ENCODE results near the gene PYCR2. TPM values are rescaled to one million over a fixed set of nuclear protein-coding genes. Genes with fewer than 3 reads are reported as not detected.
"Not testable (repeated sequence)": the region's sequence is repeated elsewhere in the genome, so short reads cannot be mapped to it uniquely, and the experiment has no call there.

PYCR2 gene
- total RNA-seq, 2 experiments from 2014 or later = 24.1 to 26.2 TPM

DNA sequence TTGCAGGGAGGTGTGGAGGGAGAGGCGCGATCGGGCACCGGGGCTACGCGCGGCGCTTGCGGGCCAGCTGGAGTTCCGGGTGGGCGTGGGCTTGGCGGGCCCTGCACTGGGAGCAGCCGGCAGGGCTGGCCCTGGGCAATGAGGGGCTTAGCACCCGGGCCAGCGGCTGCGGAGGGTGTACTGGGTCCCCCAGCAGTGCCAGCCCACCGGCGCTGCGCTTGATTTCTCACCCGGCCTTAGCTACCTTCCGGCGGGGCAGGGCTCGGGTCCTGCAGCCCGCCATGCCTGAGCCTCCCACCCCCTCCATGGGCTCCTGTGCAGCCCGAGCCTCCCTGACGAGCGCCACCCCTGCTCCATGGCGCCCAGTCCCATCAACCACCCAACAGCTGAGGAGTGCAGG, 45.7 kb upstream of the PYCR2 start:
- ATAC-seq (ENCODE audit: poor library complexity); H3K27me3 Mint-ChIP-seq; H3K9me3 ChIP-seq (ENCODE audit: control insufficient read depth in 1 of 2, insufficient read depth in 1 of 2, low read length in 2 of 2); H3K4me3 Mint-ChIP-seq; H3K36me3 Mint-ChIP-seq (ENCODE audit: low read depth); H3K36me3 ChIP-seq (ENCODE audit: insufficient read depth, low read length); H3K27ac ChIP-seq (ENCODE audit: low read depth in 1 of 2, low read length in 2 of 2); H3K4me1 ChIP-seq (ENCODE audit: insufficient read depth, low read length); H3K4me3 ChIP-seq (ENCODE audit: low read length); H3K4me1 Mint-ChIP-seq (ENCODE audit: low read depth); H3K27ac Mint-ChIP-seq; H3K9me3 Mint-ChIP-seq; DNase-seq; H3K27me3 ChIP-seq (ENCODE audit: control insufficient read depth in 1 of 2, insufficient read depth in 2 of 2, low read length in 2 of 2); POLR2A ChIA-PET: not testable (repeated sequence)
- intact Hi-C loops (cut with DNase I, micrococcal nuclease) = loop anchor here (10.0 kb wide), 2 partner anchors 55 to 1455 kb away; no protein-coding TSS in a partner anchor
- CTCF ChIA-PET = interaction anchor here (0.6 kb wide), 1 partner anchor 85 kb away, joined by 3 read pairs; no protein-coding TSS in a partner anchor

DNA sequence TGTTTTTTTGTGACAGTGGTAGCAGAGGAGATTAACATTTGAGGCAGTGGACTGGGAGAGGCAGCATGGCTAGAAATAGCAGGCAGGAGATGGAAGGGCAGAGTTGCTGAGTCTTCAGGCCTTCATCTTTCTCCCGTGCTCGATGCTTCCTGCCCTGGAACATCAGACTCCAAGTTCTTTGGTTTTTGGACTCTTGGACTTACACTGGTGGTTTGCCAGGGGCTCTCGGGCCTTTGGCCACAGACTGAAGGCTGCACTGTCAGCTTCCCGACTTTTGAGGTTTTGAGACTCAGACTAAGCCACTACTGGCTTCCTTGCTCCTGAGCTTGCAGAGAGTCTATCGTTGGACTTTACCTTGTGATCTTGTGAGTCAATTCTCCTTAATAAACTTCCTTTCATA, 41.2 kb upstream of the PYCR2 start:
- Histone ChIP-seq H3K36me3 (ENCODE audit: insufficient read depth, low read length) (no peaks in the 10 kb centered on the region), H3K27me3 (ENCODE audit: control insufficient read depth in 1 of 2, insufficient read depth in 2 of 2, low read length in 2 of 2) (peaks cover 0 to 3% of the 10 kb centered on the region in 2 experiments), H3K9me3 (ENCODE audit: control insufficient read depth in 1 of 2, insufficient read depth in 1 of 2, low read length in 2 of 2) (no peaks in the 10 kb centered on the region), H3K4me3 (ENCODE audit: low read length) (no peak overlapping the region), H3K27ac (ENCODE audit: low read depth in 1 of 2, low read length in 2 of 2) (no peak overlapping the region), H3K4me1 (ENCODE audit: insufficient read depth, low read length) (peaks cover 4% of the 10 kb centered on the region)
- Mint-ChIP-seq H3K27ac (no peak overlapping the region), H3K36me3 (ENCODE audit: low read depth) (no peaks in the 10 kb centered on the region), H3K4me3 (no peak overlapping the region), H3K4me1 (ENCODE audit: low read depth) (no peaks in the 10 kb centered on the region), H3K27me3 (no peaks in the 10 kb centered on the region), H3K9me3 (no peaks in the 10 kb centered on the region)
- no peak for DNase-seq
- ATAC-seq (ENCODE audit: poor library complexity) = no peak
- intact Hi-C loops (cut with DNase I, micrococcal nuclease) = no loop called here
- ChIA-PET CTCF (no interaction called here), POLR2A (no interaction called here)
- TF ChIP-seq, protein P1, sequence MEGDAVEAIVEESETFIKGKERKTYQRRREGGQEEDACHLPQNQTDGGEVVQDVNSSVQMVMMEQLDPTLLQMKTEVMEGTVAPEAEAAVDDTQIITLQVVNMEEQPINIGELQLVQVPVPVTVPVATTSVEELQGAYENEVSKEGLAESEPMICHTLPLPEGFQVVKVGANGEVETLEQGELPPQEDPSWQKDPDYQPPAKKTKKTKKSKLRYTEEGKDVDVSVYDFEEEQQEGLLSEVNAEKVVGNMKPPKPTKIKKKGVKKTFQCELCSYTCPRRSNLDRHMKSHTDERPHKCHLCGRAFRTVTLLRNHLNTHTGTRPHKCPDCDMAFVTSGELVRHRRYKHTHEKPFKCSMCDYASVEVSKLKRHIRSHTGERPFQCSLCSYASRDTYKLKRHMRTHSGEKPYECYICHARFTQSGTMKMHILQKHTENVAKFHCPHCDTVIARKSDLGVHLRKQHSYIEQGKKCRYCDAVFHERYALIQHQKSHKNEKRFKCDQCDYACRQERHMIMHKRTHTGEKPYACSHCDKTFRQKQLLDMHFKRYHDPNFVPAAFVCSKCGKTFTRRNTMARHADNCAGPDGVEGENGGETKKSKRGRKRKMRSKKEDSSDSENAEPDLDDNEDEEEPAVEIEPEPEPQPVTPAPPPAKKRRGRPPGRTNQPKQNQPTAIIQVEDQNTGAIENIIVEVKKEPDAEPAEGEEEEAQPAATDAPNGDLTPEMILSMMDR (IDR thresholded peaks at IDR 0.05) = no peak

DNA sequence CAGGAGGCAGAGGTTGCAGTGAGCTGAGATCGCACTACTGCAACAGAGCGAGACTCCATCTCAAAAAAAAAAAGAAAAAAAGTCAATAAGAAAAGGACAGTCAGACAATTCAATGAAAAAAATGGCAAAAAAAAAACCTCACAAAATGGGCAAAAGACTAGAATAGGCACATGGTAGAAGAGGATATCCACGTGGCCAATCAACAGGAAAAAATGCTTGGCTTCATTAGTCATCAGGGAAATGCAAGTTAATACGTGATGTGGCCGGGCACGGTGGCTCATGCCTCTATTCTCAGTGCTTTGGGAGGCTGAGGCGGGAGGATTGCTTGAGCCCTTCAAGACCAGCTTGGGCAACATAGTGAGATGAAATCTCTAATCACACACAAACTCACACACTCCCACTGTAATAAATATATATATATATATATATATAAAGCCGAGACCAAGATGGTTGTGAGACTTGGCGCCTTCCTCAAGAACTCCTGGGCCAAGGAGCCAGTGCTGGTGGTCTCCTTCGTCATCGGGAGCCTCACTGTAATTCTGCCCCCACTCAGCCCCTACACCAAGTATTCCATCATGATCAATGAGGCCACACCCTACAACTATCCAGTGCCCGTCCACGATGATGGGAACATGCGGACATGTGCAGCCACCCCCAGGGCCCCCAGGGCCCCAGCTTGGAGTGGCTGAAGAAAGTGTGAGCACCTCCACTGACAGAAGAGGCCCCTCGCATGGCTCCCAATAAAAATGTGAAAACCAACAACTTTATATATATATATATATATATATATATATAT, 39.9 kb upstream of the PYCR2 start:
- H3K27ac Mint-ChIP-seq = no peak overlapping the region

More for the DNA sequence above, 39.9 kb upstream of the PYCR2 start:
- ATAC-seq (ENCODE audit: poor library complexity) (no peak), DNase-seq (no peak)
- Mint-ChIP-seq H3K4me3 (no peak overlapping the region), H3K27me3 (no peaks in the 10 kb centered on the region), H3K36me3 (ENCODE audit: low read depth) (no peaks in the 10 kb centered on the region), H3K9me3 (no peaks in the 10 kb centered on the region), H3K4me1 (ENCODE audit: low read depth) (no peaks in the 10 kb centered on the region)
- intact Hi-C loops (cut with DNase I, micrococcal nuclease) = no loop called here
- Histone ChIP-seq H3K27ac (ENCODE audit: low read depth in 1 of 2, low read length in 2 of 2) (no peak overlapping the region), H3K27me3 (ENCODE audit: control insufficient read depth in 1 of 2, insufficient read depth in 2 of 2, low read length in 2 of 2) (peaks cover 0 to 3% of the 10 kb centered on the region in 2 experiments), H3K36me3 (ENCODE audit: insufficient read depth, low read length) (no peaks in the 10 kb centered on the region), H3K4me1 (ENCODE audit: insufficient read depth, low read length) (peaks cover 4% of the 10 kb centered on the region), H3K4me3 (ENCODE audit: low read length) (no peak overlapping the region), H3K9me3 (ENCODE audit: control insufficient read depth in 1 of 2, insufficient read depth in 1 of 2, low read length in 2 of 2) (no peaks in the 10 kb centered on the region)
- CTCF ChIA-PET = no interaction called here
- TF ChIP-seq, protein P1 (IDR thresholded peaks at IDR 0.05) = no peak
- POLR2A ChIA-PET = no interaction called here
